Measurements from ENCODE around the gene RGPD3. TPM values are rescaled to one million over a fixed set of nuclear protein-coding genes. Genes with fewer than 3 reads are reported as not detected.

The RGPD3 gene
- total and polyA plus RNA-seq, 4 donors, result 0.18 to 0.20 TPM; not detected in 2

GRCh38 chr2:106342831-106343251, 125.4 kb downstream of the RGPD3 start:
- H3K4me3 ChIP-seq (ENCODE audit: low read length in 2 of 2), result no peak overlapping the region
- no peak overlapping the region for H3K27ac ChIP-seq (ENCODE audit: low read depth in 1 of 2, low read length in 2 of 2)
- 89% methylated on average over 25 of the region's 25 CpGs for WGBS, 2 donors
- DNase-seq (no peak), ATAC-seq (ENCODE audit: low FRiP score) (no peak)
- no peaks in the 10 kb centered on the region for H3K9me3 ChIP-seq (ENCODE audit: control insufficient read depth, low read length)
- intact Hi-C loops (cut with DNase I), result no loop called here
- no peaks in the 10 kb centered on the region for H3K36me3 ChIP-seq (ENCODE audit: control insufficient read depth in 1 of 2, insufficient read depth in 2 of 2, low read length in 1 of 2)
- H3K27me3 ChIP-seq (ENCODE audit: control insufficient read depth in 1 of 2, insufficient read depth in 2 of 2, low read length in 1 of 2), result no peaks in the 10 kb centered on the region
- no peaks in the 10 kb centered on the region for H3K4me1 ChIP-seq (ENCODE audit: control insufficient read depth in 1 of 2, insufficient read depth in 2 of 2, low read length in 2 of 2)

DNA sequence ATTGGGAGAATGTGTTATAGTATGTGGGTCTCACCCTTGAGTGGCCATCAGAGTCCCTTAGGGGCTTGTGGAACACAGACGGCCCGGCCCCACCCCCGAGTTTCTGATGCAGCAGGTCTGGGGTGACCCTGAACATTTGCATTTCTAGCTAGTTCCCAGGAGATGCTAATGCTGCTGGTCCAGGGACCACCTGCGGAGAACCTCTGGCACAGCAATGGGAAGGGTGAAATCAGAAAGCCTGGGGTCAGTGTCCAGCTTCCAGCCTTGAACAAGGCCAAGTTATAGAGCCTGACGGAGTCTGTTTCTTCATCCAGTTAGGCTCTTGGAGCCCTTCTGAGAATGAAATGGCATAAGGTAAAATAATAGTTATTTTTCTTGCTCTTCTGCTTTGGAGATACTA, 126.5 kb downstream of the RGPD3 start:
- Histone ChIP-seq H3K4me1 (ENCODE audit: control insufficient read depth in 1 of 2, insufficient read depth in 2 of 2, low read length in 2 of 2) (no peaks in the 10 kb centered on the region), H3K9me3 (ENCODE audit: control insufficient read depth, low read length) (no peaks in the 10 kb centered on the region), H3K4me3 (ENCODE audit: low read length in 2 of 2) (no peak overlapping the region), H3K27ac (ENCODE audit: low read depth in 1 of 2, low read length in 2 of 2) (no peak overlapping the region), H3K27me3 (ENCODE audit: control insufficient read depth in 1 of 2, insufficient read depth in 2 of 2, low read length in 1 of 2) (peaks cover 0 to 2% of the 10 kb centered on the region in 2 donors), H3K36me3 (ENCODE audit: control insufficient read depth in 1 of 2, insufficient read depth in 2 of 2, low read length in 1 of 2) (no peaks in the 10 kb centered on the region)
- intact Hi-C loops (cut with DNase I), result no loop called here
- DNase-seq (no peak), ATAC-seq (ENCODE audit: low FRiP score) (no peak)
- 93 to 96% methylated on average over 5 of the region's 5 CpGs for WGBS, 2 donors

Other genes starting within 250 kb of the RGPD3 start
- under 1 TPM; 0.09 to 0.10 TPM for gene CD8B2, start 19.0 kb upstream of the RGPD3 start, total RNA-seq
- under 1 TPM in 1 of 2 donors, not detected in 1; 0.50 TPM for gene CD8B2, start 19.0 kb upstream of the RGPD3 start, polyA plus RNA-seq